ENCODE data around the gene ETFB. TPM values are rescaled to one million over a fixed set of nuclear protein-coding genes. Genes with fewer than 3 reads are reported as not detected.

The ETFB gene
- total and polyA plus RNA-seq, 9 of the 15 experiments (the other 6 are each of a cell fraction or from before 2014, with no cell fraction given): 18.1 to 143 (median 96.1) TPM

DNA sequence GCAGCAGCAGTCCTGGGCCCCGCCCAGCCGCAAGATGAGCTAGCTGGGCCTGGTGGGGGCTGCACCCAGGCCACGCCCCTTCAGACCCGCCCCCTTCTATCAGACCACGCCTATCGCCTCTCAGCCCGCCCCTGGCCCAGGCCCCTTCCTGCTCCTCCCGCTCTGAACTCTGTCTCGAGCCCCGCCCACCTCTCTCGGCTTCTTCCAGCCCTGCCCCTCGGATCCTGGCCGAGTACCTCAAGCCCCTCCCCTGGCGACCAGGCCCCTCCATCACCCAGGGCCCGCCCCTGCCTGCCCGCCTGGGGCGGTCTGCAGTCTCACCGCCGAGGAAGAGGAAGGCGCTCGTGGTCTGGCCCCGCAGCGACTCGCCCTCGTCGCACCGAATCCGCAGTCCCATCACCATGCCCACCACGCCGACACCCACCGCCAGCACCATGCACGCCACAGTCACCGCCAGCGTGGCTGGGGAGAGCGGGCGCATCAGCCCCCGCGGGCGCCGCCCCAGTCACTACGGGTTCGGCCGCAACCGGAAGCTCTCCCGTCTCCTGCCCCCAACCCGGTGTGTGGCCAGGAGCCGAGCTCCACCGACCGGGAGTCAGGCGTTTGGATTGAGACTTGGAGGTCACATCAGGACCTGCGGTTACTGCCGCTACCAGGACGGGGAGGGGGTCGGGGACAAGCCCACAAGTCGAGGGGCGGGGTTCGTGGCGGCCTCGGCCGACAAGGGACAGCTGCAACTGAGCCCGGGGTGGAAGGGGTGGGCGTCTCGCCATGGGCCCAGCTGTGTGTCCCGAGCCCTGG is 1.6 kb upstream of the ETFB start (continued):
- TF ChIP-seq ZFP1 (CRISPR knock-in tag; IDR thresholded peaks at IDR 0.05) (no peak), CBX2 (IDR thresholded peaks at IDR 0.05; ENCODE audit: insufficient read depth, low read length, poor library complexity, severe bottlenecking) (no peak), PML (IDR thresholded peaks at IDR 0.05; ENCODE audit: low read length) (peak; percentile 46; the same call in 1 of the 2 replicates), ZNF395 (CRISPR knock-in tag; IDR thresholded peaks at IDR 0.05) (no peak; the same call in 1 of the 2 replicates), FOXJ2 (tag; IDR thresholded peaks at IDR 0.05) (no peak), NCOA6 (IDR thresholded peaks at IDR 0.05) (no peak), SMARCA4 (IDR thresholded peaks at IDR 0.05) (no peak), SIN3B (IDR thresholded peaks at IDR 0.05; ENCODE audit: low read depth) (peak; percentile 51; the same call in 1 of the 2 replicates), ZBTB26 (CRISPR knock-in tag; IDR thresholded peaks at IDR 0.05) (0 out of 2 replicates have a peak, but pooled peaks have one; percentile 15), ARID2 (IDR thresholded peaks at IDR 0.05) (no peak), DPF2 (IDR thresholded peaks at IDR 0.05) (peak; percentile 71; the same call in 1 of the 2 replicates), OTX1 (CRISPR knock-in tag; IDR thresholded peaks at IDR 0.05) (no peak), POLR2B (IDR thresholded peaks at IDR 0.05; ENCODE audit: low read depth, partially characterized antibody) (peak; percentile 68), ATF4 (CRISPR knock-in tag; IDR thresholded peaks at IDR 0.05) (no peak), ZBTB17 (CRISPR knock-in tag; IDR thresholded peaks at IDR 0.05) (no peak), HMGN3 (IDR thresholded peaks at IDR 0.05; ENCODE audit: borderline replicate concordance, extremely low read depth, insufficient read length, low read depth, low read length) (peak; percentile 84), ZBTB1 (CRISPR knock-in tag; IDR thresholded peaks at IDR 0.05; ENCODE audit: borderline replicate concordance, low read depth) (no peak; the same call in 1 of the 2 replicates), TOE1 (IDR thresholded peaks at IDR 0.05; ENCODE audit: borderline replicate concordance) (peak; percentile 42; the same call in 1 of the 2 replicates), TOE1 (CRISPR knock-in tag; IDR thresholded peaks at IDR 0.05; ENCODE audit: borderline replicate concordance, low read depth) (no peak), MYC (IDR thresholded peaks at IDR 0.05; ENCODE audit: low read depth, low read length) (peak; percentile 81), MYC (CRISPR knock-in tag; IDR thresholded peaks at IDR 0.05; ENCODE audit: borderline replicate concordance, low read depth) (peak; percentile 52; the same call in 1 of the 2 replicates), ZNF274 (IDR thresholded peaks at IDR 0.05; ENCODE audit: borderline replicate concordance, low read depth, low read length) (no peak)
- TF ChIP-seq, protein P1, sequence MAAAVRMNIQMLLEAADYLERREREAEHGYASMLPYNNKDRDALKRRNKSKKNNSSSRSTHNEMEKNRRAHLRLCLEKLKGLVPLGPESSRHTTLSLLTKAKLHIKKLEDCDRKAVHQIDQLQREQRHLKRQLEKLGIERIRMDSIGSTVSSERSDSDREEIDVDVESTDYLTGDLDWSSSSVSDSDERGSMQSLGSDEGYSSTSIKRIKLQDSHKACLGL (CRISPR knock-in tag; IDR thresholded peaks at IDR 0.05; ENCODE audit: borderline replicate concordance, poor library complexity, severe bottlenecking): no peak
- TF ChIP-seq, protein P2, sequence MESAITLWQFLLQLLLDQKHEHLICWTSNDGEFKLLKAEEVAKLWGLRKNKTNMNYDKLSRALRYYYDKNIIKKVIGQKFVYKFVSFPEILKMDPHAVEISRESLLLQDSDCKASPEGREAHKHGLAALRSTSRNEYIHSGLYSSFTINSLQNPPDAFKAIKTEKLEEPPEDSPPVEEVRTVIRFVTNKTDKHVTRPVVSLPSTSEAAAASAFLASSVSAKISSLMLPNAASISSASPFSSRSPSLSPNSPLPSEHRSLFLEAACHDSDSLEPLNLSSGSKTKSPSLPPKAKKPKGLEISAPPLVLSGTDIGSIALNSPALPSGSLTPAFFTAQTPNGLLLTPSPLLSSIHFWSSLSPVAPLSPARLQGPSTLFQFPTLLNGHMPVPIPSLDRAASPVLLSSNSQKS (CRISPR knock-in tag; IDR thresholded peaks at IDR 0.05): no peak

Data from K562 (cell line).